ENCODE data around the gene C2orf68.

DNA sequence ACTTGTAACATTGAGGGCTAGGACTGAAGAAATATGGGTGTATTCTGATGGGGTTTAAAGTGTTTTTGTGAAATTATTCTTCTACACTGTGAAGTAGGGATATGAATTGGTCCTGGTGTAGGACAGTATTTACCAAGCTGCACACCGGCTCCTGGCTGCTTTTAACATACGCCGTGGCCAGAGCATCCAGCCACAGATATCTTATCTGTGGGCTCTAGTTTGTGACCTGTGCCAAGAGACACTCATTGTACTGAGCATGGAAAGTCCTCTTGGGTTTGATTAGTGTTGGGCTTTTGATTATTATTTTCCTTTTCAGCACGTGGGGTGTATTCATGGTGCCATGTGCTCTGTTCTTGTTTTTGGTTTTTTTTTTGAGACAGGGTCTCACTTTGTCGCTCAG, 12.1 kb upstream of the C2orf68 start:
- TF ChIP-seq CTCF (IDR thresholded peaks at IDR 0.05; ENCODE audit: borderline replicate concordance, extremely low read depth, low read length, poor library complexity, severe bottlenecking) (no peak), EZH2 (IDR thresholded peaks at IDR 0.05; ENCODE audit: borderline replicate concordance, low read depth, low read length, severe bottlenecking) (no peak)

All from DND-41 (cell line).